HuH-7 (cell line): ENCODE data around the gene CELSR2.

Source experiments
- DNase-seq: peaks from one replicate; pipeline ENCODE4 v3.0.0; 2011; ENCODE audit warnings: low spot score

The CELSR2 gene

DNA sequence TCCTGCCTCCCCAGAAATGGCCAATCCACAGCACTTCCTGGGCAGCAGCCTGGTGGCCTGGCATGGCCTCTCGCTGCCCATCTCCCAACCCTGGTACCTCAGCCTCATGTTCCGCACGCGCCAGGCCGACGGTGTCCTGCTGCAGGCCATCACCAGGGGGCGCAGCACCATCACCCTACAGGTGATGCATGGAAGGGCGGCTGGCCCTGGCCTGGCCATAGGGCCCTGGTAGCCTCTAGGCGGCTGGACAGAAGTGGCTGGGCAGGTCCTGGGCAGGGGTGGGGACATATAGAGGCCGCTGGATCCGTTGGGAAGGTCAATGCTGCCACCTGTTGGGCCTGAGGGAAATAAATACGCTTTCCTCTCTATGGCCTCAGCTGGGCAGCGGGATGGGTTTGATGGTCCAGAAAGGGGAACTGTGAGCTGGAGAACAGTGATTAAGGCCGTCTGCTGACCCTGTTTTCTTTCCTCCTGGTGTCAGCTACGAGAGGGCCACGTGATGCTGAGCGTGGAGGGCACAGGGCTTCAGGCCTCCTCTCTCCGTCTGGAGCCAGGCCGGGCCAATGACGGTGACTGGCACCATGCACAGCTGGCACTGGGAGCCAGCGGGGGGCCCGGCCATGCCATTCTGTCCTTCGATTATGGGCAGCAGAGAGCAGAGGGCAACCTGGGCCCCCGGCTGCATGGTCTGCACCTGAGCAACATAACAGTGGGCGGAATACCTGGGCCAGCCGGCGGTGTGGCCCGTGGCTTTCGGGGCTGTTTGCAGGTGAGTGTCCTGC lies 14.4 kb downstream of the CELSR2 start:
- peak; percentile 97 for DNase-seq

- DNase-seq: no peak
These were observed 15.0 kb downstream of the CELSR2 start for GRCh38 chr1:109264379-109264755.

DNA sequence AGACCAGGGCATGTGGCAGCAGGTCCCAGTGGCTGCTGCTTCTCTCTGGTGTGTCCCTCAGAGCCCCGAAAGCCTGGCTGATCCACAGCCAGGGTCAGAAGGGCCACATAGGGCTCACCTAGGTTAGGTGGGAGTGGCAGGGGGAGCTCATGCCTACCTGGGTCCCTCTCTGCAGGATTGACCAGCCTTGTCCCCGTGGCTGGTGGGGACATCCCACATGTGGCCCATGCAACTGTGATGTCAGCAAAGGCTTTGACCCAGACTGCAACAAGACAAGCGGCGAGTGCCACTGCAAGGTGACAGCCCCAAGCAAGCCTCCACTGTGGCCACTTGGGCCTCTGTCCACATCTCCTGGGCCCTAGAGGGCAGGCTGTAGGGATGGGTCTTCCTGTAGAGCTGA lies 15.7 kb downstream of the CELSR2 start:
- no peak for DNase-seq

GRCh38 chr1:109265741-109266330 lies 16.5 kb downstream of the CELSR2 start:
- no peak for DNase-seq

DNA sequence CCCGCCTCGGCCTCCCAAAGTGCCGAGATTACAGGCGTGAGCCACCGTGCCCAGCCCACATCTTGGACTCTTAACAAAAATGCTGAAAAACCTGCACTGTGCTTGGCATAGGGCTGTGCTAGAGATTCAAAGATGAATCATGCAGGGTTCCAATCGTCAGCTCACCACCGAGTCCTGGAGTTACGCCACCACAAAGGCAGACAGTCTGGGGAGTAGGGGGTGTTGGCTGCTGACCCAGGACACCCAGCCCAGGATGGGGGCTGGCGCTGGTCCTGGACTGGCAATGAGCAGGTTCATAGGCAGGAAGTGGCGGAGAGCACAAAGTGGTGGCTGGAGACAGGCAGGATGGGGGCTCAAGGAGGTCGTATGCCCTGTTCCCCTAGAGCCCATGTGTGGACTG lies 17.6 kb downstream of the CELSR2 start:
- no peak for DNase-seq

- DNase-seq: no peak
These were observed 18.5 kb downstream of the CELSR2 start for GRCh38 chr1:109267743-109268300.

DNA sequence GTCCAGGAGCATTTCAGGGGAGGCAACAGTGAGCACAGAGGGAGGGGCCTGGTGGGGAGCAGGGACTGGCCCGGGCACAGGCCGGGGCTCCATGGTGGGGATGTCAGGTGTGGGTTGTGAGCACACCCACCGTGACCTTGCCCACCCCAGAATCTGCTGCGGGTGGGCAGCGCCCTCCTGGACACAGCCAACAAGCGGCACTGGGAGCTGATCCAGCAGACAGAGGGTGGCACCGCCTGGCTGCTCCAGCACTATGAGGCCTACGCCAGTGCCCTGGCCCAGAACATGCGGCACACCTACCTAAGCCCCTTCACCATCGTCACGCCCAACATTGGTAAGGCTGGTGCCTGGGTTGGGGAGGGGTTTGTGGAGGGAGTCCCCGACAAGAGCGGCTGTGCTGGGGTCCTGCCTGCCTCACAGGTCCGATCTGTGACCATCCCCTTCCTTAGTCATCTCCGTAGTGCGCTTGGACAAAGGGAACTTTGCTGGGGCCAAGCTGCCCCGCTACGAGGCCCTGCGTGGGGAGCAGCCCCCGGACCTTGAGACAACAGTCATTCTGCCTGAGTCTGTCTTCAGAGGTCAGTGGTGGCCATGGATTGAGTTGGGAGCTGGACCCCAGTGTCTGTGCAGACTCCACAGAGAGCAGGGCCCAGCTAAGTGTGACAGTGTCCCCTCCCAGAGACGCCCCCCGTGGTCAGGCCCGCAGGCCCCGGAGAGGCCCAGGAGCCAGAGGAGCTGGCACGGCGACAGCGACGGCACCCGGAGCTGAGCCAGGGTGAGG lies 19.3 kb downstream of the CELSR2 start:
- DNase-seq: no peak

GRCh38 chr1:109269212-109269980 lies 20.1 kb downstream of the CELSR2 start:
- DNase-seq: no peak

DNA sequence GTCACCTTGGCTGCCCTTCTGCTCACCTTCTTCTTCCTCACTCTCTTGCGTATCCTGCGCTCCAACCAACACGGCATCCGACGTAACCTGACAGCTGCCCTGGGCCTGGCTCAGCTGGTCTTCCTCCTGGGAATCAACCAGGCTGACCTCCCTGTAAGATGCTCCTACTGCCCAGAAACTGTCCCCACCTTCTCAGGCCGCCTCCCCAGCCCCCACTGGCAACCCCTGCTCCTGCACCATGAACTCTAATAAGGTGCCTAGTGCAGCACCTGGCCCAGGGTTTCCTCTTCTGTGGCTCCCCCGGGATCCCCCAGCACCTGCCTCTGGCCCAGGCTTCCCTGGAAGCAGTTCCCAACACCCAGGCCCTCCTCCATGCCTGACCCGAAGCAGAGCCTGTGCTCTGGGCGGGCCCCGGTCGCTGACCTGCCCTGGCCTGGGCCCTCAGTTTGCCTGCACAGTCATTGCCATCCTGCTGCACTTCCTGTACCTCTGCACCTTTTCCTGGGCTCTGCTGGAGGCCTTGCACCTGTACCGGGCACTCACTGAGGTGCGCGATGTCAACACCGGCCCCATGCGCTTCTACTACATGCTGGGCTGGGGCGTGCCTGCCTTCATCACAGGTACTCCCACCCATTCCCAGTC lies 20.8 kb downstream of the CELSR2 start:
- DNase-seq: no peak

- DNase-seq: no peak
These were observed 21.4 kb downstream of the CELSR2 start for GRCh38 chr1:109270623-109271317.

DNA sequence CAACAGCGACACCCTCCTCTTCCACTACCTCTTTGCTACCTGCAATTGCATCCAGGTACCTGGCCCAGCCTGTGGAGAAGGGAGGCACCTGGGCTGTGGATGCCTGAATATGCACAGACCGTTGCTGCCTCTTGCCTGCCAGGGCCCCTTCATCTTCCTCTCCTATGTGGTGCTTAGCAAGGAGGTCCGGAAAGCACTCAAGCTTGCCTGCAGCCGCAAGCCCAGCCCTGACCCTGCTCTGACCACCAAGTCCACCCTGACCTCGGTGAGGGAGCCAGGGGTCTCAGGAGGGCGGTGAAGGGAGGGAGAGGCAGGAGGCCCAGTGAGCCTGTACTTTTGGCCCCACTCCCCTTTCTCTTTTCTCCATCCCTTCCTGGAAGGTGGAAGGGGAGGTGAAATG lies 22.1 kb downstream of the CELSR2 start:
- no peak for DNase-seq

- DNase-seq: no peak
These were observed 22.9 kb downstream of the CELSR2 start for GRCh38 chr1:109272021-109272799.

DNA sequence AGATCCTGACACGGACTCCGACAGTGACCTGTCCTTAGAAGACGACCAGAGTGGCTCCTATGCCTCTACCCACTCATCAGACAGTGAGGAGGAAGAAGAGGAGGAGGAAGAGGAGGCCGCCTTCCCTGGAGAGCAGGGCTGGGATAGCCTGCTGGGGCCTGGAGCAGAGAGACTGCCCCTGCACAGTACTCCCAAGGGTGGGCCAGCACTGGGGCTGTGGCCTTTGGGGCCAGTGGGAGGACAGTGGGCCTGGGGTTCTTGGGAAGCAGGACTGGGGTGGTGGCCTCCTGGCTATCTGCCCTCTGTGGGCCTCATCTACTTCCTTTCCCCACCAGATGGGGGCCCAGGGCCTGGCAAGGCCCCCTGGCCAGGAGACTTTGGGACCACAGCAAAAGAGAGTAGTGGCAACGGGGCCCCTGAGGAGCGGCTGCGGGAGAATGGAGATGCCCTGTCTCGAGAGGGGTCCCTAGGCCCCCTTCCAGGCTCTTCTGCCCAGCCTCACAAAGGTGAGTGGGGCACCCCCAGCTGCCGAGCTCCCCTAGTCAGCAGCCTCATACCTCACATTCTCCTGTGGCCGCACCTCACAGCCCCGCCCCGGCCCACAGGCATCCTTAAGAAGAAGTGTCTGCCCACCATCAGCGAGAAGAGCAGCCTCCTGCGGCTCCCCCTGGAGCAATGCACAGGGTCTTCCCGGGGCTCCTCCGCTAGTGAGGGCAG lies 23.6 kb downstream of the CELSR2 start:
- DNase-seq: no peak

GRCh38 chr1:109273570-109274288 lies 24.4 kb downstream of the CELSR2 start:
- no peak for DNase-seq

DNA sequence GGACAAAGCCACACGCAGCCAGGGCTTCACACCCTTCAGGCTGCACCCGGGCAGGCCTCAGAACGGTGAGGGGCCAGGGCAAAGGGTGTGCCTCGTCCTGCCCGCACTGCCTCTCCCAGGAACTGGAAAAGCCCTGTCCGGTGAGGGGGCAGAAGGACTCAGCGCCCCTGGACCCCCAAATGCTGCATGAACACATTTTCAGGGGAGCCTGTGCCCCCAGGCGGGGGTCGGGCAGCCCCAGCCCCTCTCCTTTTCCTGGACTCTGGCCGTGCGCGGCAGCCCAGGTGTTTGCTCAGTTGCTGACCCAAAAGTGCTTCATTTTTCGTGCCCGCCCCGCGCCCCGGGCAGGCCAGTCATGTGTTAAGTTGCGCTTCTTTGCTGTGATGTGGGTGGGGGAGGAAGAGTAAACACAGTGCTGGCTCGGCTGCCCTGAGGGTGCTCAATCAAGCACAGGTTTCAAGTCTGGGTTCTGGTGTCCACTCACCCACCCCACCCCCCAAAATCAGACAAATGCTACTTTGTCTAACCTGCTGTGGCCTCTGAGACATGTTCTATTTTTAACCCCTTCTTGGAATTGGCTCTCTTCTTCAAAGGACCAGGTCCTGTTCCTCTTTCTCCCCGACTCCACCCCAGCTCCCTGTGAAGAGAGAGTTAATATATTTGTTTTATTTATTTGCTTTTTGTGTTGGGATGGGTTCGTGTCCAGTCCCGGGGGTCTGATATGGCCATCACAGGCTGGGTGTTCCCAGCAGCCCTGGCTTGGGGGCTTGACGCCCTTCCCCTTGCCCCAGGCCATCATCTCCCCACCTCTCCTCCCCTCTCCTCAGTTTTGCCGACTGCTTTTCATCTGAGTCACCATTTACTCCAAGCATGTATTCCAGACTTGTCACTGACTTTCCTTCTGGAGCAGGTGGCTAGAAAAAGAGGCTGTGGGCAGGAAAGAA lies 25.5 kb downstream of the CELSR2 start:
- DNase-seq: no peak

DNA sequence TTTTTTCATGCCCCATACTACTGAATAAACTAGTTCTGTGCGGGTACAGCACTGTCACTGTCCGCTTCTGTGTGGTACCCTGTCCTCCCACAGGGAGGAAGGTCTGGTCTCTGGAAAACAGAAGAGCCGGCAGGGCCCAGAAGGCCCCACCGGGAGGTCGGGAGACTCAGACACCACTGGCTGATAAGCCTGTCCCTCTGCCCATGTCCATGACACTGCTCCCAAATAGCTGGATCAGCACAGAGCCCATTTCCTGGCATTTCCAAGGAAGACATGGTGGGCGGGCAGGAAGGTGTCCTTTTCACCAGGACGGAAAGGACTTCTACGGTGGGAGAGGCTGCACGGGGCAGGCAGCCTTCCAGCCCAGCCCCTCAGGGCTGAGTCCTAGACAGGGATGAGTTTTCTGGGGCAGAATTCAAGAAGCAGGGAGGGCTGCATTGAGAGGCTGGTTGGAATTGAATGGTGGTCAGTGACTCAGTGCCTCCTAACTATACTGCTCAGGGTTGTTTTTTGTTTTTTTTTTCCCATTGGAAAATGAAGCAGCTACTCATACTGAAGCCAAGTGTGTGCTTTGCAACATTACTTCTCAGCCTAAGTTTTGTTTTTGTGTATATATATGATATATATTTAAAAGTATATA lies 26.5 kb downstream of the CELSR2 start:
- DNase-seq: no peak
